GM06990 (cell line): Measurements from ENCODE around the gene DDX1.

Experiments
- DNase-seq: peaks from one replicate; pipeline ENCODE4 v3.0.0-alpha.2; 2011; ENCODE audit not compliant: insufficient read length; ENCODE audit errors: extremely low read depth
- H3K27me3 ChIP-seq: replicated peaks from 2 replicates; pipeline ENCODE4 v1.6.0; 2011; ENCODE audit warnings: low read length; ENCODE audit not compliant: control insufficient read depth, insufficient read depth
- H3K36me3 ChIP-seq: 2 replicates; pipeline ENCODE4 v1.5.1; 2011; ENCODE audit warnings: low read length; ENCODE audit not compliant: control insufficient read depth, insufficient read depth
- H3K4me3 ChIP-seq: replicated peaks from 2 replicates; pipeline ENCODE4 v1.5.1; 2011; ENCODE audit warnings: low read depth, mild to moderate bottlenecking, control low read depth, low read length
- CTCF ChIP-seq: IDR thresholded peaks from 2 replicates; pipeline ENCODE4 v1.5.1; 2011; ENCODE audit warnings: low read length, control low read depth, mild to moderate bottlenecking, inconsistent platforms; ENCODE audit not compliant: insufficient read depth, poor library complexity, severe bottlenecking

DDX1 gene

GRCh38 chr2:15646661-15647060 lies 55.0 kb downstream of the DDX1 start:
- Histone ChIP-seq H3K27me3 (no peaks in the 10 kb centered on the region; the same call in 1 of the 2 replicates), H3K4me3 (no peak overlapping the region), H3K36me3 (no peaks in the 10 kb centered on the region)
- no peak for DNase-seq
- TF ChIP-seq CTCF = no peak

- Histone ChIP-seq H3K27me3 (no peaks in the 10 kb centered on the region; the same call in 1 of the 2 replicates), H3K36me3 (no peaks in the 10 kb centered on the region), H3K4me3 (no peak overlapping the region)
- TF ChIP-seq CTCF = no peak
- no peak for DNase-seq
Measured at GRCh38 chr2:15647622-15648590, 56.2 kb downstream of the DDX1 start.

- DNase-seq = no peak
- no peak for TF ChIP-seq CTCF
- Histone ChIP-seq H3K27me3 (no peaks in the 10 kb centered on the region; the same call in 1 of the 2 replicates), H3K4me3 (no peak overlapping the region), H3K36me3 (no peaks in the 10 kb centered on the region)
Measured at GRCh38 chr2:15648593-15649525, 57.2 kb downstream of the DDX1 start.

- H3K4me3 ChIP-seq = no peak overlapping the region
- no peak for TF ChIP-seq CTCF
- no peaks in the 10 kb centered on the region; the same call in 1 of the 2 replicates for H3K27me3 ChIP-seq
- no peaks in the 10 kb centered on the region for H3K36me3 ChIP-seq
- no peak for DNase-seq
Measured at GRCh38 chr2:15649561-15650255, 58.0 kb downstream of the DDX1 start.

GRCh38 chr2:15650616-15651366 lies 59.1 kb downstream of the DDX1 start:
- Histone ChIP-seq H3K36me3 (no peaks in the 10 kb centered on the region), H3K27me3 (no peaks in the 10 kb centered on the region; the same call in 1 of the 2 replicates), H3K4me3 (no peak overlapping the region)
- no peak for TF ChIP-seq CTCF
- DNase-seq = no peak
